ENCODE data around the gene TTLL11.

DNA sequence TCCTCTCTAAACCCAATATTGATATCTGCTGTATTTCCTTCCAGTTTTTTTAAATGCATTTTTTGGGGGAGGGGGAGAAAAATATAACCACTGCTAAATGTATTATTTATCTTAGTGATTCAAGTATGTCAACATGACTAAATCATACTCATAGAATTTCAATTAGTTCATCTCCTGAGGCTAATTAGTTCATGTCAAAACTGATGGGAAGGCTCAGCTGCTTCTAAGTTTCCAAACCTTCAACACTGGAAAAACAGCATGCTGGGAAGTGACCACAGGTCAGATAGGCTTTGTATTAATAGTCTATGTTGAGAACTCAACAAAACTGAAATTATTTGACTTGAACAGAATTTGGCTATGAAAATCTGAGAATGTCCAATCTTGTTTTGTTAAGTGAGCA lies 118.7 kb downstream of the TTLL11 start:
- TF ChIP-seq, protein P1, sequence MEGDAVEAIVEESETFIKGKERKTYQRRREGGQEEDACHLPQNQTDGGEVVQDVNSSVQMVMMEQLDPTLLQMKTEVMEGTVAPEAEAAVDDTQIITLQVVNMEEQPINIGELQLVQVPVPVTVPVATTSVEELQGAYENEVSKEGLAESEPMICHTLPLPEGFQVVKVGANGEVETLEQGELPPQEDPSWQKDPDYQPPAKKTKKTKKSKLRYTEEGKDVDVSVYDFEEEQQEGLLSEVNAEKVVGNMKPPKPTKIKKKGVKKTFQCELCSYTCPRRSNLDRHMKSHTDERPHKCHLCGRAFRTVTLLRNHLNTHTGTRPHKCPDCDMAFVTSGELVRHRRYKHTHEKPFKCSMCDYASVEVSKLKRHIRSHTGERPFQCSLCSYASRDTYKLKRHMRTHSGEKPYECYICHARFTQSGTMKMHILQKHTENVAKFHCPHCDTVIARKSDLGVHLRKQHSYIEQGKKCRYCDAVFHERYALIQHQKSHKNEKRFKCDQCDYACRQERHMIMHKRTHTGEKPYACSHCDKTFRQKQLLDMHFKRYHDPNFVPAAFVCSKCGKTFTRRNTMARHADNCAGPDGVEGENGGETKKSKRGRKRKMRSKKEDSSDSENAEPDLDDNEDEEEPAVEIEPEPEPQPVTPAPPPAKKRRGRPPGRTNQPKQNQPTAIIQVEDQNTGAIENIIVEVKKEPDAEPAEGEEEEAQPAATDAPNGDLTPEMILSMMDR (IDR thresholded peaks at IDR 0.05): no peak
- TF ChIP-seq POLR2A (IDR thresholded peaks at IDR 0.05): no peak

Measured in uterus (tissue), 2 donors.